ENCODE measurements around the gene CHGA.
A peak's percentile ranks its signal among the peaks of the same experiment; 100 is the strongest.

Gene CHGA

DNA sequence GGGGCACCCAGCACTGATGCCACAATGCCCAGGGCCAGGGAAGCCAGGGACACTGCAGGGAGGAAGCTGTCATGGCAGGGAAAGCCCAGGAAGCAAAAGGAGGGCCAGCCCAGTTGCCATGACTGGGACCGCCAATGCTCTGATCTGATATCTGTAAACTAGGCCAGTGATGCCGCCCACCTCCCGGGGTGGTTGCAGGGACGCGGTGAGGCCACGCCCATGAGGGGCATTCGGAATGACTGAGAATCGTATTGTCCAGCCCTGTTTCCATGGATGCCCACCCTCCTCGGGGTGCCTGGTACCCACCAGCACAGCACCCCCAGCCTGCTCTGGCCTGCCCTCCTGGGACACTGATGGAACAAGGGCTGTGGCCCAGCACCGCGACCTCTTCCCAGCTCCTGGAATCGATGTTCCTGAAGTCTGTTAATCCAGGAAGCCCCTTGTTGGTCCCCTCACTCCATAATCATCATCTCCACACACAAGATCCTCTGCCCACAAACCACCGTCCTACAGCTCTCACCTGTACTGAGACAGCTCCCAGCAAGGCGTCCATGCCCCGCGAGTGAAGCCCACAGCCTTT, 48.7 kb downstream of the CHGA start:
- TF ChIP-seq GABPA (IDR thresholded peaks at IDR 0.05; ENCODE audit: low read depth) = no peak
- TF ChIP-seq, protein P1, sequence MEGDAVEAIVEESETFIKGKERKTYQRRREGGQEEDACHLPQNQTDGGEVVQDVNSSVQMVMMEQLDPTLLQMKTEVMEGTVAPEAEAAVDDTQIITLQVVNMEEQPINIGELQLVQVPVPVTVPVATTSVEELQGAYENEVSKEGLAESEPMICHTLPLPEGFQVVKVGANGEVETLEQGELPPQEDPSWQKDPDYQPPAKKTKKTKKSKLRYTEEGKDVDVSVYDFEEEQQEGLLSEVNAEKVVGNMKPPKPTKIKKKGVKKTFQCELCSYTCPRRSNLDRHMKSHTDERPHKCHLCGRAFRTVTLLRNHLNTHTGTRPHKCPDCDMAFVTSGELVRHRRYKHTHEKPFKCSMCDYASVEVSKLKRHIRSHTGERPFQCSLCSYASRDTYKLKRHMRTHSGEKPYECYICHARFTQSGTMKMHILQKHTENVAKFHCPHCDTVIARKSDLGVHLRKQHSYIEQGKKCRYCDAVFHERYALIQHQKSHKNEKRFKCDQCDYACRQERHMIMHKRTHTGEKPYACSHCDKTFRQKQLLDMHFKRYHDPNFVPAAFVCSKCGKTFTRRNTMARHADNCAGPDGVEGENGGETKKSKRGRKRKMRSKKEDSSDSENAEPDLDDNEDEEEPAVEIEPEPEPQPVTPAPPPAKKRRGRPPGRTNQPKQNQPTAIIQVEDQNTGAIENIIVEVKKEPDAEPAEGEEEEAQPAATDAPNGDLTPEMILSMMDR (IDR thresholded peaks at IDR 0.05; ENCODE audit: insufficient read depth, low read length) = no peak
- TF ChIP-seq, protein P2, sequence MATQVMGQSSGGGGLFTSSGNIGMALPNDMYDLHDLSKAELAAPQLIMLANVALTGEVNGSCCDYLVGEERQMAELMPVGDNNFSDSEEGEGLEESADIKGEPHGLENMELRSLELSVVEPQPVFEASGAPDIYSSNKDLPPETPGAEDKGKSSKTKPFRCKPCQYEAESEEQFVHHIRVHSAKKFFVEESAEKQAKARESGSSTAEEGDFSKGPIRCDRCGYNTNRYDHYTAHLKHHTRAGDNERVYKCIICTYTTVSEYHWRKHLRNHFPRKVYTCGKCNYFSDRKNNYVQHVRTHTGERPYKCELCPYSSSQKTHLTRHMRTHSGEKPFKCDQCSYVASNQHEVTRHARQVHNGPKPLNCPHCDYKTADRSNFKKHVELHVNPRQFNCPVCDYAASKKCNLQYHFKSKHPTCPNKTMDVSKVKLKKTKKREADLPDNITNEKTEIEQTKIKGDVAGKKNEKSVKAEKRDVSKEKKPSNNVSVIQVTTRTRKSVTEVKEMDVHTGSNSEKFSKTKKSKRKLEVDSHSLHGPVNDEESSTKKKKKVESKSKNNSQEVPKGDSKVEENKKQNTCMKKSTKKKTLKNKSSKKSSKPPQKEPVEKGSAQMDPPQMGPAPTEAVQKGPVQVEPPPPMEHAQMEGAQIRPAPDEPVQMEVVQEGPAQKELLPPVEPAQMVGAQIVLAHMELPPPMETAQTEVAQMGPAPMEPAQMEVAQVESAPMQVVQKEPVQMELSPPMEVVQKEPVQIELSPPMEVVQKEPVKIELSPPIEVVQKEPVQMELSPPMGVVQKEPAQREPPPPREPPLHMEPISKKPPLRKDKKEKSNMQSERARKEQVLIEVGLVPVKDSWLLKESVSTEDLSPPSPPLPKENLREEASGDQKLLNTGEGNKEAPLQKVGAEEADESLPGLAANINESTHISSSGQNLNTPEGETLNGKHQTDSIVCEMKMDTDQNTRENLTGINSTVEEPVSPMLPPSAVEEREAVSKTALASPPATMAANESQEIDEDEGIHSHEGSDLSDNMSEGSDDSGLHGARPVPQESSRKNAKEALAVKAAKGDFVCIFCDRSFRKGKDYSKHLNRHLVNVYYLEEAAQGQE (IDR thresholded peaks at IDR 0.05; ENCODE audit: insufficient replicate concordance, low read depth) = no peak
- no peak overlapping the region for H3K27ac ChIP-seq (replicated peaks)
- DNase-seq (ENCODE audit: low read depth in 1 of 2, low spot score in 1 of 2) = no peak
- no peak overlapping the region for H3K4me3 ChIP-seq (replicated peaks; ENCODE audit: insufficient read depth, low read length)
- no peaks in the 10 kb centered on the region for H3K27me3 ChIP-seq (ENCODE audit: insufficient read depth, poor library complexity, severe bottlenecking)

DNA sequence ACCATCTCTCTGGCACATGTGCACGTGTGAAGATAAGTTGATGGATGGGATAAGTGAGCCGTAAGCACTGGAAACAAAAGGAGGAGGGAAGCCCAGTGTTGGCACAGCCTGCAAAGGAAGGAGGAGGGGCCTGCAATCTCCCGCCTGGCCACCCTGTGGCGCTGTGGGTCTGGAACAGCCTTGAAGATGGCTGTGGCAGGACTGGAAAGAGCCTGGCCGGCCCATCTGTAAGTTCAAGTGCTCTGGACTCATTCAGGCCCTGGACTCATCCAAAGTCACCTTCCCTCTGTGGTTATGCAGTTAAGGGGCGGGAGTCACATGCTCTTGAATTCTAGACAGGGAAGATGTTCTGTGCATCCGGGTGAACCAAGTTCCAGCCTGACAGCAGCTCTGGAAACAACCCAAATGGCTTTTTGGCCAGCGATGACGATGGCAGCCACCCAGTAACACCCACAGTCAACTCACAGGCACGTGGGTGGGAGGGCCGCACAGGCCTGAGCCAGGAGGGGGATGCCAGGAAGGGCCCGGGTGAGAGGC, 50.4 kb downstream of the CHGA start:
- Histone ChIP-seq H3K27me3 (ENCODE audit: insufficient read depth, poor library complexity, severe bottlenecking) (no peaks in the 10 kb centered on the region), H3K4me3 (replicated peaks; ENCODE audit: insufficient read depth, low read length) (no peak overlapping the region), H3K27ac (replicated peaks) (no peak overlapping the region)
- TF ChIP-seq, protein P2 (IDR thresholded peaks at IDR 0.05; ENCODE audit: insufficient replicate concordance, low read depth) = no peak
- TF ChIP-seq, protein P1 (IDR thresholded peaks at IDR 0.05; ENCODE audit: insufficient read depth, low read length) = peak; percentile 19
- DNase-seq (ENCODE audit: low read depth in 1 of 2, low spot score in 1 of 2) = peak in 1 of 2 experiments; percentile 21

DNA sequence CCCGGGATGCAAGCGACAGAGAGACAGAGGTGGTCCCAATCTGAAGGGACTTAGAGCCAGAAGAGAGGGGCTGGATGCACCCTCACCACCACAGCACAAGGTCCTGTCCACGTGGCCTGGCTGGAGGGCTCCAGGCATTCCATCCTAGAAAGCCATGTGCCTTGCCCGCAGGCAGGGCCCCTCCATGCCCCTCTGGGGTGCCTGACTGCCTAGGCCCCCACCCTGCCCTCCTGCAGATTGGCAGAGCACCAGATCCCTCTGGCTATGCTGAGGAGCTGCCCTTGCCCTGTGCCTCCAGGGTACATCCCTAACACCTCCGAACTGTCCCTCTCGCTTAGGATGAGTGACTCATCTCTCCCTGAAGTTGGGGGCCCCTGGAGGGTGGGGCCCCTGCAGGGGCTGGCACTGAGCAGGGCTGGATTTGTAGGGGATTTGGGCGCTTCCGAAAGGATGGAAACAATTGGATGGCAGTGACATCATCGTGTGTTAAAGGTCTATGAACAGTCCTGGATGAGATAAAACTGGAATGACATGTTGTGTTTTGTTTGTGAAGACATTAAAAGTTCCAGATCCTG, 50.9 kb downstream of the CHGA start:
- H3K4me3 ChIP-seq (replicated peaks; ENCODE audit: insufficient read depth, low read length) = no peak overlapping the region
- no peak for TF ChIP-seq GABPA (IDR thresholded peaks at IDR 0.05; ENCODE audit: low read depth)
- TF ChIP-seq, protein P1 (IDR thresholded peaks at IDR 0.05; ENCODE audit: insufficient read depth, low read length) = no peak
- TF ChIP-seq SPI1 (IDR thresholded peaks at IDR 0.05; ENCODE audit: borderline replicate concordance, low read depth) = no peak
- TF ChIP-seq POLR2AphosphoS5 (IDR thresholded peaks at IDR 0.05; ENCODE audit: low read depth) = no peak
- TF ChIP-seq, protein P2 (IDR thresholded peaks at IDR 0.05; ENCODE audit: insufficient replicate concordance, low read depth) = no peak
- H3K27ac ChIP-seq (replicated peaks) = no peak overlapping the region
- DNase-seq (ENCODE audit: low read depth in 1 of 2, low spot score in 1 of 2) = no peak
- H3K27me3 ChIP-seq (ENCODE audit: insufficient read depth, poor library complexity, severe bottlenecking) = no peaks in the 10 kb centered on the region

Measured in HL-60 (cell line).